Glutamatergic neuron (in vitro differentiated cells): ENCODE data around the gene CRHR1. TPM values are rescaled to one million over a fixed set of nuclear protein-coding genes. Genes with fewer than 3 reads are reported as not detected.

ENCODE experiments used
- DNase-seq: peaks from one replicate; pipeline ENCODE4 v3.0.0; 2022
- H3K27ac Mint-ChIP-seq: one replicate; pipeline ENCODE4 v1.8.0; 2020; ENCODE audit warnings: mild to moderate bottlenecking, mixed read lengths, inconsistent platforms; ENCODE audit not compliant: unreplicated experiment
- H3K27me3 Mint-ChIP-seq: one replicate; pipeline ENCODE4 v1.8.0; 2020; ENCODE audit warnings: mild to moderate bottlenecking, moderate library complexity, mixed read lengths, inconsistent platforms; ENCODE audit not compliant: unreplicated experiment
- H3K36me3 Mint-ChIP-seq: one replicate; pipeline ENCODE4 v1.8.0; 2020; ENCODE audit warnings: mild to moderate bottlenecking, mixed read lengths, inconsistent platforms; ENCODE audit not compliant: unreplicated experiment
- H3K4me1 Mint-ChIP-seq: one replicate; pipeline ENCODE4 v1.8.0; 2020; ENCODE audit warnings: mild to moderate bottlenecking, low read depth, mixed read lengths, inconsistent platforms; ENCODE audit not compliant: unreplicated experiment
- H3K4me3 Mint-ChIP-seq: one replicate; pipeline ENCODE4 v1.8.0; 2020; ENCODE audit warnings: mild to moderate bottlenecking, mixed read lengths, inconsistent platforms; ENCODE audit not compliant: unreplicated experiment
- H3K9me3 Mint-ChIP-seq: one replicate; pipeline ENCODE4 v1.8.0; 2020; ENCODE audit warnings: mild to moderate bottlenecking, moderate library complexity, mixed read lengths, inconsistent platforms; ENCODE audit not compliant: unreplicated experiment
- total RNA-seq: library from RNA; stranded (reverse); fragmentation: NEBNext Ultra II Directional; extraction: Animal tissue kit (Norgen Biotek cat#: 25700); gene quantifications from one replicate; pipeline ENCODE4 v1.2.1, GENCODE V29; 2021; ENCODE audit not compliant: unreplicated experiment
- TF ChIP-seq, protein P1 (sequence below): fragments of 200-600 bp; sonication (generic); IDR thresholded peaks from one replicate; pipeline ENCODE4 v1.5.0; 2021; ENCODE audit not compliant: partially characterized antibody, unreplicated experiment

Gene CRHR1
- total RNA-seq, 1 donor from 2014 or later, result 0.71 TPM

DNA sequence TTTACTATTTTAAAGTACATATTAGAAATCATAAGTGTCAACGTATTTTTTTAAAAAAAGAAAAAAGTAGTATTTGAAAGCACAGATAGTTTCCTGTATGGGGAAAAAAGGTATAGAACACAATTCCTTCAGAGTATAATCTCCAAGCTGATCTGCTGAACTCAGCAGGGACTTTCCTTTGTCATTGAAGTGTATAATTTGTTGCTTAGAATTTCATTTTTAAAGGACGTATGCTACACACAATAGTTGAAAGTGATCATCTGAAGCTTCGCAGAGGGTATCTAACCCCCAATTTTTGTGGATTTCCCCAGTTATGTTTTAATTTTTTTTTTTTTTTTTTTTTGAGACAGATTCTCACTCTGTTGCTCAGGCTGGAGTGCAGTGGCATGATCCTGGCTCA lies 90.0 kb downstream of the CRHR1 start:
- Mint-ChIP-seq H3K36me3 (no peaks in the 10 kb centered on the region), H3K4me1 (peaks cover 2% of the 10 kb centered on the region)

DNA sequence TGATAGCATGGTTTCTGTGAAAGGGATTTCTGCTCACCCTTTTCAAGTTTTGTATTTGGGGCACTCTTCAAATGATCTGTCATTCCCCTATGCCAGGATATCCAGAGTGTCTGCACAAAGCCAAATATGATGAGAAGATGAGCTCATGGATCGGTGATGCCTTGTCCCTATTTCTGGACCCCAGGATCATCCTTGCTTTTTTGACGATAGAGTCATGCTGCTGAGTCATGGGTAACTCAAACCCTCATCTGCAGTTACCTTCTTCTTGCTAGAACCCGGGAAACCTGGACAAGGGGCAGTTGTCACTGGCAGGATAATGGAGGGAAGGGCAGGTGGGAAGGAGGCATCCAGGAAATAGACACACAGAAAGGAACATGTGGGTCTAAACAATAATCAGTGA lies 92.4 kb downstream of the CRHR1 start:
- Mint-ChIP-seq H3K36me3 (no peaks in the 10 kb centered on the region), H3K4me1 (peaks cover 2% of the 10 kb centered on the region), H3K9me3 (peaks cover 1% of the 10 kb centered on the region), H3K27me3 (peaks cover 1% of the 10 kb centered on the region), H3K4me3 (no peak overlapping the region), H3K27ac (no peak overlapping the region)
- TF ChIP-seq, protein P1, sequence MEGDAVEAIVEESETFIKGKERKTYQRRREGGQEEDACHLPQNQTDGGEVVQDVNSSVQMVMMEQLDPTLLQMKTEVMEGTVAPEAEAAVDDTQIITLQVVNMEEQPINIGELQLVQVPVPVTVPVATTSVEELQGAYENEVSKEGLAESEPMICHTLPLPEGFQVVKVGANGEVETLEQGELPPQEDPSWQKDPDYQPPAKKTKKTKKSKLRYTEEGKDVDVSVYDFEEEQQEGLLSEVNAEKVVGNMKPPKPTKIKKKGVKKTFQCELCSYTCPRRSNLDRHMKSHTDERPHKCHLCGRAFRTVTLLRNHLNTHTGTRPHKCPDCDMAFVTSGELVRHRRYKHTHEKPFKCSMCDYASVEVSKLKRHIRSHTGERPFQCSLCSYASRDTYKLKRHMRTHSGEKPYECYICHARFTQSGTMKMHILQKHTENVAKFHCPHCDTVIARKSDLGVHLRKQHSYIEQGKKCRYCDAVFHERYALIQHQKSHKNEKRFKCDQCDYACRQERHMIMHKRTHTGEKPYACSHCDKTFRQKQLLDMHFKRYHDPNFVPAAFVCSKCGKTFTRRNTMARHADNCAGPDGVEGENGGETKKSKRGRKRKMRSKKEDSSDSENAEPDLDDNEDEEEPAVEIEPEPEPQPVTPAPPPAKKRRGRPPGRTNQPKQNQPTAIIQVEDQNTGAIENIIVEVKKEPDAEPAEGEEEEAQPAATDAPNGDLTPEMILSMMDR, result no peak
- no peak for DNase-seq

More for the DNA sequence above, 90.0 kb downstream of the CRHR1 start:
- Mint-ChIP-seq H3K27me3 (no peaks in the 10 kb centered on the region), H3K4me3 (no peak overlapping the region), H3K9me3 (peaks cover 1% of the 10 kb centered on the region), H3K27ac (no peak overlapping the region)
- DNase-seq, result no peak
- TF ChIP-seq, protein P1, result no peak

DNA sequence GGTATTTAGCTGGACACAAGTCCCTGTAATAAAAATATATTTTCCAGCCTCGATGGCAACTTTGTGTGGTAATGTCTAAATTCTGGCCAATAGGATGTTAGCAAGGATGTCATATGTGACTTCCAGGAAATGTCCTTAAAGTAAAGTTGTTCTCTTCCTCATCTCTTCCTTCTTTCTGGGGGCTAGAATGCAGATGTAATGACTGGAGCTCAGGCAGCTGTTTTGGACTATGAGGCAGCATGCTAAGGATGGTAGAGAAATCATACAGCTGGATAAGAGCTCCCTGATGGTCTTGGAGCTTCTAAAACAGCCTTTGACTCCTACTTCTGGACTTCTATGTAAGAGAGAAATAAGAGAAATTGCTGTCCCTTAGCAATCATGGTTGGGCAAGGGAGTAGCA lies 93.3 kb downstream of the CRHR1 start:
- no peaks in the 10 kb centered on the region for H3K36me3 Mint-ChIP-seq
- H3K4me3 Mint-ChIP-seq, result no peak overlapping the region
- peaks cover 2% of the 10 kb centered on the region for H3K4me1 Mint-ChIP-seq
- no peak for DNase-seq
- TF ChIP-seq, protein P1, result no peak
- H3K27ac Mint-ChIP-seq, result no peak overlapping the region
- H3K9me3 Mint-ChIP-seq, result peaks cover 1% of the 10 kb centered on the region
- peaks cover 1% of the 10 kb centered on the region for H3K27me3 Mint-ChIP-seq

DNA sequence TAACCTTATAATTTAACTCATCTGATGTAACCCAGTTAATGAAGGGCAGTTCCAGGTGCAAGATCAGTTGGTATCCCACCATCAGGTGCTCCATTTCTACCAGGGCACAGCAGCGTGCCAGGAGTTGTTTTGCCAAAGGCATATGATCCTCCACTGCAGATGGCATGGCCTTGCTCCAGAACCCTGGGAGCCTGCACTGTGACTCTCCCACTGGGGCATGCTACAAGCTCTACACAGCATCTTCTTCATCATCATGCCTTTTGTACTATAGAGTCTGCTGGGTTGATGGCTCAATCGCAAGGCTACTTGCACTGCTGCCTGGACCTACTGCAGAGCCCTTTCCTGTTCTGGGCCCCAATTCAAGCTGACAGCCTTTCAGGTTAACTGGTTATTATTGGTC lies 98.9 kb downstream of the CRHR1 start:
- TF ChIP-seq, protein P1, result no peak
- DNase-seq, result no peak
- Mint-ChIP-seq H3K4me3 (no peak overlapping the region), H3K36me3 (peaks cover 7% of the 10 kb centered on the region), H3K27me3 (peaks cover 3% of the 10 kb centered on the region), H3K4me1 (no peaks in the 10 kb centered on the region), H3K27ac (no peak overlapping the region), H3K9me3 (no peaks in the 10 kb centered on the region)

Other genes starting within 250 kb of the CRHR1 start
- not detected for gene SPPL2C, start 60.6 kb downstream of the CRHR1 start, total RNA-seq
- 123 TPM for gene MAPT, start 110.2 kb downstream of the CRHR1 start, total RNA-seq
- 4.1 TPM for gene STH, start 214.9 kb downstream of the CRHR1 start, total RNA-seq